Stimulated activated CD4-positive, alpha-beta T cell treated with anti-CD3 and anti-CD28 coated beads, Interleukin-1b, Interleukin-23, amount 100 ng/mL, for 4 hours (primary cell): ENCODE measurements around the gene SEMA6D.

Source experiments
- DNase-seq, 2 donors: peaks; one replicate each; pipeline ENCODE4 v3.0.0-alpha.2; 2020; ENCODE audit warnings: low read depth in 2 of 2

SEMA6D gene

GRCh38 chr15:47742742-47743141 lies 25.4 kb downstream of the SEMA6D start:
- no peak for DNase-seq

GRCh38 chr15:47743385-47743784 lies 26.1 kb downstream of the SEMA6D start:
- DNase-seq, result no peak

DNA sequence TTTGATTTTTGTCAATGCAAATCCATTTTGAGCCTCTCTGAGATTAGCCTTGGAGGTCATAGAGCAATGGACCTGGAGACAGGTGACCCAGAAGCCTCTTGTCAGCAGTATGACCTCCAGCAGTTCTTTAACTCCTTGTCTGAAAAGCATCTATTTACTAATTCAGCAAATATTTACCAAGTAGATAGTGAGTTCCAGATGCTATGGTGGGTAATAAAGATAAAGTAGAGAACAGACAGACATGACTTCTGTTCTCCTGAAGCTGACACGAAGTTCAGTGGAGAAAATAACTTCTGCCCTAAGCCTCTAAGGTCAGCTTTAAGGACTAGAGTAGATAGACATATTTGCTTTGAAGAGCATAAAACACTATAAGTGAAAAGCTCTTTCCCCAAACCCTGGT lies 26.6 kb downstream of the SEMA6D start:
- no peak for DNase-seq

- no peak for DNase-seq
Observed at GRCh38 chr15:47744496-47744895, 27.2 kb downstream of the SEMA6D start.

DNA sequence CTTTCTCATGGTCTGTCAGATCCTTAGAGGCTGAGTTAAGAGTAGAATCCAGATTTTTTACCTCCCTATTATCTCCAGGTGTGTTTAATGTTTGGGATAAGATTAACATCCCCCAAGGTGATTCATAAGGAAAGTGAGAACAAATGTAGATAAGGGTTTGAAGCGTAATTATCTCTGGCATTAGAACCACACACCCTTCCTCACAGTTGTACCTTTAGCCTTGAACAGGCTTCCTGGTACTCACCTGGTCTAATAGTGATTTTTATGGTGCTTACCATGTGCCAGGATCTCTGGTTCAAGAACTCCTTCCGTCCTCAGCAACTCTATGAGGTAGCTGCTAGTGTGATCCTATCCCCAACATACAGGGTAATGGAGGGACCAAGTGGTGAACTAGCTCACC lies 27.7 kb downstream of the SEMA6D start:
- DNase-seq, result no peak

GRCh38 chr15:47746516-47746915 lies 29.2 kb downstream of the SEMA6D start:
- DNase-seq, result no peak

- DNase-seq, result no peak
Observed at GRCh38 chr15:47750030-47750739, 32.9 kb downstream of the SEMA6D start.

- no peak for DNase-seq
Observed at GRCh38 chr15:47750740-47751262, 33.5 kb downstream of the SEMA6D start.

GRCh38 chr15:47753591-47753990 lies 36.3 kb downstream of the SEMA6D start:
- DNase-seq, result no peak

DNA sequence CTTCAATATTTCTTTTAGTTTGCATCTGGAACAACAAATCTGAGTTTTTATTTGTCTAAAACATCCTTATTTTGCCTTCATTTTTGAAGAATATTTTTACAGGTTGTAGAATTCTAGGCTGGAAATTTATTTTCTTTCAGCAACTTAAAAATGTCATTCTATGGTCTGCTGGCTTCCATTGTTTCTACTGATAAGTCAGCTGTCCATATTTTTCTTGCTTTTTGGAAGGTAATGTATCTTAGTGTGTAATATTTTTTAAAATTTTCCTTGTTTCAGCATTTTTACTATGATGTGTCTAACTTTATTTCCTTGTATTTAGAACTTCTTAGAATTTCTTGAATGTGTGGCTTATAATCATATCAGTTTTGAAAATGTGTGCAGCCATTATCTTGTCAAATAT lies 37.0 kb downstream of the SEMA6D start:
- DNase-seq, result no peak

- DNase-seq, result no peak
Observed at GRCh38 chr15:47755941-47756340, 38.6 kb downstream of the SEMA6D start.

GRCh38 chr15:47756872-47757271 lies 39.6 kb downstream of the SEMA6D start:
- DNase-seq, result no peak

DNA sequence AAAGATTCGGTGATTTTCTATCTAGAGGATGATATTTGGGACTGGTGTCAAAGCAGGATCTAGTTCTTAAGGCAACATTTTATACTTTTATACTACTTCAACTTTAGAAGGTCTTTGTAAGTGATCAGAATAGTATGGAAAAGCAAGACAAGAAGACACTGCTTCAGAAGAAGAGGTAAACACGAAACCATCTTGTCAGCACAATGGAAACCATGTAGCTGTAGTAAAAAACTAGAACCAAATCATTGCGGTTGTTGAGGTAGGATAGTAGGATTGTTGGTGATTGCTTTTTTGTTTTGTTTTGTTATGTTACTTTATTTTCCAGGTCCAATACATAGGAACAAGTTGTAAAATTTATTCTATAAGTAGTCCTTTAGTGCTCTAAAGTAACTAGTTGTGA lies 40.0 kb downstream of the SEMA6D start:
- DNase-seq, result no peak

DNA sequence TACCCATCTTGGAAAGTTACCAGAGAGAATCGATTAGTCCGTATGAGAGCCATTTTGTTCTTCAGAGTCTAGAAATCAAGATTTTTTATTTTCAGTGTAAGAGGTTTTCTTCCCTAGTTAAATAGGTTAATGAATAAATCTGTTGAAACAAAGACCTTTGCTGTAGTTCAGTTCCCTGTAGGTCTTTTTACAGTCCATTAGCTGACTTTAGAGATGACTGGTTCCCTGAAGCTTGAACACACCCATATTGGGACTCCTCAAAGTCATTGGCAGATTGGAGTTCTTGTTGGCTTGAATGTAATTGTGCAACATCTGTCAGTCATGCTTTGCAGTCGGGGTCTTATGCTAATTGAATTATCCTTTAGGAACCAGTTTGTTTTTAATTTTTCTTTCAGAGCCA lies 45.3 kb downstream of the SEMA6D start:
- no peak for DNase-seq

- no peak for DNase-seq
Observed at GRCh38 chr15:47764666-47765065, 47.4 kb downstream of the SEMA6D start.

- no peak for DNase-seq
Observed at GRCh38 chr15:47766406-47766805, 49.1 kb downstream of the SEMA6D start.

- no peak for DNase-seq
Observed at GRCh38 chr15:47767035-47767434, 49.7 kb downstream of the SEMA6D start.

GRCh38 chr15:47768735-47769134 lies 51.4 kb downstream of the SEMA6D start:
- DNase-seq, result no peak

GRCh38 chr15:47769166-47769565 lies 51.9 kb downstream of the SEMA6D start:
- no peak for DNase-seq

- no peak for DNase-seq
Observed at GRCh38 chr15:47773143-47773542, 55.8 kb downstream of the SEMA6D start.

DNA sequence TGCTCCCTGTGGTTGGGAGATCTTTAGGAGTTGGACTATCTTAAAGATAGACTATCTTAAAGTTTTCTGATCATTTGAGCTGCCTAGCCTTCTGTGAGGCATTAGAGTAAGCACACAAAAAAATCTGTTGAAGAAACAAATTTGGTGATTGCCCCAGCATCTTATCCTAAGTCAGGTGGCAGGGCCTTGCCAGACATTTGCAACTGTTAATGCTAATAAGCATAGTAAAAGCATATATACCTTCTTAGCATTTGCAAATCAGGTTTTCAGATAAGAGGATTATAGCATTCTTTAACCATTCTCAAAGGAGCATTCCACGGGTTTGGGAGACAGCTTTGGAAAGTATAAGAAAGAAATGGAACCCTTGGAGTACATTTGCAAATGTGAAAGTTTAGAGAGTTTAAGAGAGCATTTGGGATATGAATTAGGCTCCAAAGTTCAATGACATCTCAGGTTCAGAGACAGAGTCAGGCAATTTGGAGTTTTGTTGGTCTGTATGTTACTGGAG lies 61.0 kb downstream of the SEMA6D start:
- DNase-seq, result no peak

DNA sequence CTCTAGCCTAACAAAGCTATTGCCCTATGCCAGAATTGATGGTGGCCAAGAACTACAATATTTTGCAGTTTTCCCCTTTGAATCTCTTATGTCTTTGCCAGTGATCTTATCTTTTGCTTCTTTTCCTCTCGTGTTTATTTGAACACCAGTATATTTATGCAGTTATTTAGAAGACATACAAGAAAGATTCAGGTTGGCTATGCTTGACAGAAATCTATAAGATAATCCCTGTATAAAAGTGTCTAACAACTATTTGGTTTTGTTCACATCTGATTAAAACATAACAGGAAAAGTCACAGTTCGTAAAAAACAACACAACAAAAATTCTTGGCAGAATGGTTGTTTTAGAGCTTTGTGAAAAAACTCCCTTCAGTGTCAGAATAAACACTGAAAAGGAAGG lies 63.7 kb downstream of the SEMA6D start:
- no peak for DNase-seq

DNA sequence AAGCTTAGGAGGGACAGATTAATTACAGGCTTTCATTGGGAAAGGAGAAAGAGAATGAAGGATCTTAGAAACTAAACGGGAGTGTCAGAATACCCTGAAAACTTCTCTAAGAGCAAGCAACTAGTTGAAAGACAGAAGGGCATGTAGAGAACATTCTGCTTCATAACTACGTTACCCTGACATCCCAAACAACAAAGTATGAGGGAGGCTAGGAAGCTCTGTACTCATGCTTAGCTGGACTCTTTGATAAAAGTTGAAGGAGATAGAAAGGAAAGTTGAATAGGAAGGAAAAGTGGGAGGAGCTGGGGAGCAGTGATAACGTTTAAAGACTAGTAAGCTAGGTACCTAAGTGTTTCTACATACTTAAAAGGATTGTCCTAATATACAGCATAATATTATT lies 64.2 kb downstream of the SEMA6D start:
- DNase-seq, result no peak

- DNase-seq, result no peak
Observed at GRCh38 chr15:47784820-47785219, 67.5 kb downstream of the SEMA6D start.
